GM04503 (cell line): ENCODE data around the gene AFF3.
A peak's percentile ranks its signal among the peaks of the same experiment; 100 is the strongest.
"Not testable (repeated sequence)": the region's sequence is repeated elsewhere in the genome, so short reads cannot be mapped to it uniquely, and the experiment has no call there.

Experiments used
- DNase-seq: peaks from one replicate; pipeline ENCODE4 v3.0.0-alpha.2; 2012; ENCODE audit warnings: low read depth

Gene AFF3

GRCh38 chr2:99787769-99788382, 354.5 kb downstream of the AFF3 start:
- no peak for DNase-seq

GRCh38 chr2:99786636-99787390, 355.6 kb downstream of the AFF3 start:
- DNase-seq, result no peak

- DNase-seq, result no peak
Observed at GRCh38 chr2:99784946-99785345, 357.4 kb downstream of the AFF3 start.

GRCh38 chr2:99784282-99784681, 358.1 kb downstream of the AFF3 start:
- DNase-seq, result no peak

GRCh38 chr2:99780276-99780675, 362.1 kb downstream of the AFF3 start:
- DNase-seq, result no peak

GRCh38 chr2:99779276-99779675, 363.1 kb downstream of the AFF3 start:
- no peak for DNase-seq

GRCh38 chr2:99777656-99778290, 364.6 kb downstream of the AFF3 start:
- DNase-seq, result no peak

GRCh38 chr2:99776906-99777646, 365.3 kb downstream of the AFF3 start:
- DNase-seq, result no peak

GRCh38 chr2:99776206-99776905, 366.0 kb downstream of the AFF3 start:
- DNase-seq, result no peak

GRCh38 chr2:99775585-99775984, 366.8 kb downstream of the AFF3 start:
- DNase-seq, result peak; percentile 36

- not testable (repeated sequence) for DNase-seq
Observed at GRCh38 chr2:99773642-99774041, 368.7 kb downstream of the AFF3 start.

GRCh38 chr2:99772591-99773331, 369.6 kb downstream of the AFF3 start:
- DNase-seq, result no peak

GRCh38 chr2:99771681-99772333, 370.6 kb downstream of the AFF3 start:
- no peak for DNase-seq

- DNase-seq, result no peak
Observed at GRCh38 chr2:99770876-99771275, 371.5 kb downstream of the AFF3 start.

GRCh38 chr2:99765731-99766318, 376.6 kb downstream of the AFF3 start:
- DNase-seq, result no peak

GRCh38 chr2:99763764-99764163, 378.6 kb downstream of the AFF3 start:
- DNase-seq, result no peak

- DNase-seq, result no peak
Observed at GRCh38 chr2:99762714-99763113, 379.7 kb downstream of the AFF3 start.

GRCh38 chr2:99757611-99758114, 384.7 kb downstream of the AFF3 start:
- no peak for DNase-seq

GRCh38 chr2:99756059-99756458, 386.3 kb downstream of the AFF3 start:
- no peak for DNase-seq

- peak; percentile 36 for DNase-seq
Observed at GRCh38 chr2:99754210-99754609, 388.2 kb downstream of the AFF3 start.
